GM21717 (cell line): ENCODE data around the gene ZBTB49.

Experiments
- ATAC-seq: cut with Tn5 transposase; IDR thresholded peaks from one replicate; pipeline ENCODE4 v1.9.1; 2021; ENCODE audit warnings: mild to moderate bottlenecking, moderate library complexity; ENCODE audit not compliant: unreplicated experiment

The ZBTB49 gene

GRCh38 chr4:4277531-4277930, 12.5 kb upstream of the ZBTB49 start:
- ATAC-seq = no peak

GRCh38 chr4:4281787-4282186, 8.3 kb upstream of the ZBTB49 start:
- no peak for ATAC-seq

- no peak for ATAC-seq
Observed at GRCh38 chr4:4284827-4285618, 5.0 kb upstream of the ZBTB49 start.

GRCh38 chr4:4288098-4288497, 2.0 kb upstream of the ZBTB49 start:
- no peak for ATAC-seq

GRCh38 chr4:4289055-4289454, 996 bp upstream of the ZBTB49 start:
- ATAC-seq = no peak

GRCh38 chr4:4289597-4289940, 482 bp upstream of the ZBTB49 start:
- peak; percentile 27 for ATAC-seq

- no peak for ATAC-seq
Observed at GRCh38 chr4:4293279-4293678, 3.2 kb downstream of the ZBTB49 start.

- no peak for ATAC-seq
Observed at GRCh38 chr4:4296283-4296846, 6.3 kb downstream of the ZBTB49 start.

GRCh38 chr4:4299006-4299405, 9.0 kb downstream of the ZBTB49 start:
- no peak for ATAC-seq

GRCh38 chr4:4302001-4302400, 11.9 kb downstream of the ZBTB49 start:
- no peak for ATAC-seq

GRCh38 chr4:4302416-4302815, 12.4 kb downstream of the ZBTB49 start:
- no peak for ATAC-seq

- no peak for ATAC-seq
Observed at GRCh38 chr4:4306920-4307319, 16.9 kb downstream of the ZBTB49 start.

- no peak for ATAC-seq
Observed at GRCh38 chr4:4308800-4309441, 18.9 kb downstream of the ZBTB49 start.

GRCh38 chr4:4311193-4311592, 21.1 kb downstream of the ZBTB49 start:
- ATAC-seq = no peak

GRCh38 chr4:4315461-4316149, 25.6 kb downstream of the ZBTB49 start:
- ATAC-seq = no peak

GRCh38 chr4:4316150-4316495, 26.1 kb downstream of the ZBTB49 start:
- no peak for ATAC-seq

GRCh38 chr4:4317496-4318232, 27.6 kb downstream of the ZBTB49 start:
- ATAC-seq = no peak

- no peak for ATAC-seq
Observed at GRCh38 chr4:4320528-4320927, 30.5 kb downstream of the ZBTB49 start.

GRCh38 chr4:4320951-4321714, 31.1 kb downstream of the ZBTB49 start:
- ATAC-seq = no peak

- no peak for ATAC-seq
Observed at GRCh38 chr4:4321951-4322688, 32.1 kb downstream of the ZBTB49 start.
